Activated naive CD4-positive, alpha-beta T cell treated with anti-CD3 and anti-CD28 coated beads, Interleukin-2, amount 50 U/mL, for 16 hours (primary cell): ENCODE measurements around the gene MKNK1.

Source experiments
- DNase-seq: peaks from one replicate; pipeline ENCODE4 v3.0.0-alpha.2; 2020

Gene MKNK1

DNA sequence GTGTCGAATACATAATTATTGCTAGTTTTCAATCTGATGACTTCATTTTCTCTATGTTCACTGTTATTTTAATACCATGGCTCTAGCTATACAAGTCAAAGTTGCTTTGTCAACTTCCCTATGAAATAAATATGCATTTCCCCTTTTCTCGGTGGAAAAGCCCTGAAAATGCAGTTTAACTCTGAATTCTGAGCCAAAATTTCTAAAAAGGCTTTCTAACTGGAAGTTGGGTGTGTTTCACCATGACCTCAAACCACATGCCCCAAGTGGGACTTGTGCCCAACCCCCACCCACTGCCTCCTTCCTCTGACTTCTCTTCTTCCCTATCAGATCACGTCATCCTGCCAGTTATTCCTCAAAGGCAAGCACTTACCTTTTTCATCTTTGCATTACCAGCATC is 8.9 kb downstream of the MKNK1 start:
- no peak for DNase-seq

DNA sequence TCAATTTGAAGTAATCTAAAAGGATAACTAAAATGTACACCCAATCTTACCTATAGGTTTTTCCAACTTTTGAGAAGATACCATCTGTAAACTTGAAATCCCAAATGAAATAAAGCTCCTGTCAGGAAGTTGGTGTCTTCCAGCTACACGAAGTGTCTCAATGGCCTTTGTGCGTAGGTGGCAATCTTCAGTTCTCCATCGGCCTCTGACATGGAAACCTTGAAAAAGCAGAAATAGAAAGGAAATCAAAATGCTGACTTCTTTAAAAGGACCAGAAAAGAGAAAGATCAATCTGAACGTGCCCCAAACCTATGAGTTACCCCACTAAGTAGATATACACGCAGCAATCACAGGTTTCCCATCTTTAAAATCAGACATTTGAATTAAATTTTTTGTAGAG is 10.0 kb downstream of the MKNK1 start:
- DNase-seq = no peak

DNA sequence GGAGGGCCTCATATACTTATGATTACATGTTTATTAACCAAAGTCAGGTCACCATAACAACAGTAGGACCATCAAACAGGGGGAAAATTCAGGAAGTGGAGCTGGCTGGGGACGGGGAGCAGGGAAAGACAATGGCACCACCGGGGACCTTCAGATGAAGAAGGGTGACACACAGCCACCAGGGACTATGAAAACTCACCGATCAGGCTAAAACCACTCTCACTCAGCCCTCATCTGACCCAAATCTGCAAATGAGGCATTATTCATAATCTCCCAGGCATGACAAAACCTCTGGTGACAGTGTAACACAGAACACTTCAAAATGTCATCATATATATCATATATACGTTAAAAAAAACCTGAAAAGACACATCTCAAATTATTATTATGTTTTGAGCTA is 11.2 kb downstream of the MKNK1 start:
- DNase-seq = no peak

DNA sequence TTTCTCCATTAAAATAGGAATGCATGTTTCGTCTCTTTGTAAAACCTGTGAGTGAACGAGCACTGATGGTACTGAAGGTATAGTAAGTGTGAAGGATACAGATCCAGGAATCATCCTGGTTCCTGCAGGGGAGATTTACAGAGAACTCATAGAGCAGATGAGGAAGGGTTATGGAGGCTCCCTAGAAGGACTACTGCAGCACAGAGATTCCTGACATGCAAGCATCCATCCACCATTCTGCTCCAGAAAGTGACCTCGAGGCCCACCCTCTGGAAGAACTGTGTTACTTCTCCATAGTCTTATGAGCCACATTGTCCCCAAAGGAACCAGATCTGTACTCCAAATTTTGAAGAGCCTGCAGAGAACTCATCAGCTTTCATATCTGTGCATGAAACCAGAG is 14.5 kb downstream of the MKNK1 start:
- no peak for DNase-seq

DNA sequence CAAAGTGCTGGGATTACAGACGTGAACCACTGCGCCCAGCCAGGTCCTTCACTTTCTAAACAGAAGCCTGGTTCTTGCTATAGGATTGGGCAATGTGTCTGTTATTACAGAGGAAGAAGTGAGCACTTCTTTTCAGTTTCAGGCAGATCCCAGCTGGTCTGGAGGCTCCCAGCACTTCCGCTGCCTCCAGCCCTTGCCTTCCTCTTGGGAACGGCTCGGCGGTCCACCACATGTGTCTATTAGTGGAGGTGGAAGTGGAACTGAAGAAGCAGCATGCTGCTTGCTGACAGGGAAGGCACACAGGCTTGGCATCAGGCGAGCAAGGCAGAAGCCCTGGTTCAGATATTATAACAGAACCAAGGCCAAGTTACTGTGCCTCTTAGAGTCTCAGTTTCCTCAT is 17.0 kb downstream of the MKNK1 start:
- DNase-seq = no peak

DNA sequence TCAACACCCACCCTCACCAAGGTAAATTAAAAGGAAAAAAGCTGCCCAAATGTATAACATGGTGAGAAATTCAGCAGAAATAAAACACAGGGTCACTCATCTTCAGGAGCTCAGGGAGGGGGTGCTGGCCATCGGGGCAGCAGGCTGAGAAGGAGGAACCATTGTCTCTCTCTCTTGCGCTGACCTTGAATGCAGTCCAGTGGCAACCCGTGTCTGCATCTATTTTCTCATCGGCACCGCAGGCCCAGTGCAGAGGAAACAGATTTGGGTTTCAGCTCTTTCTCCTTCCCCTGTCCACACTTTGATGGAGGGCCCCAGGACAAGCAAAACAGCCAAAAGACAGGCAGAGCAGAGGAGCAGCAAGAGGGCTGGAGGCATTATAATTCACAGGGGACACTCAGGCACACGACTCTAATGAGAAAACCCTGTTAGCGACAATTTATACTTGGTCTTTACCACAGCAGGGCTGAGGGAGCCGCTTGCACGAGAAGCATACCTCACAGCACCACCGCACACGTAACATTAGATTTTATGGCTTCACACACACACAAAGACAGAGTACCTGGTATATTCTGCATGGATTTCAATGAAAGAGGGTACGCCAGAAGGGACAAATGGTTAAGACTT is 18.6 kb downstream of the MKNK1 start:
- DNase-seq = no peak

DNA sequence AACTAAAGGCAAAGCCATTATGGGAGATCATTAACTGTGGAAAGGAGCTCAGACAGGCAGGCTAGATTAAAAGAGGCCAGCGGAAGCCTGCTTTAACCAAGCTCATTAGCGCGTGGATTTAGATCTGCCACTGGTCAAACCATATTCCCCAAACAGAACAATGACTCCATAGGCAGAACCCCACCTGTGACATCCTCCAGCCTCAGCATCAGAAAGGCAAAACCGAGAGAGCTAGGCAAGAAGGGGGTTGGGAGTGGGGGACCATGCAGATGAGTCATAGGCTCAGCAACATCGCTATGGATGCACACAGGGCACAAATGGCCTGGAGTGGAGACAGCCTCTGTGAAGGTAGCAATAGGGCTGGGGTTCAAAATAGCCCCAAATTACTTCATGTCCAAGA is 20.6 kb downstream of the MKNK1 start:
- no peak for DNase-seq

DNA sequence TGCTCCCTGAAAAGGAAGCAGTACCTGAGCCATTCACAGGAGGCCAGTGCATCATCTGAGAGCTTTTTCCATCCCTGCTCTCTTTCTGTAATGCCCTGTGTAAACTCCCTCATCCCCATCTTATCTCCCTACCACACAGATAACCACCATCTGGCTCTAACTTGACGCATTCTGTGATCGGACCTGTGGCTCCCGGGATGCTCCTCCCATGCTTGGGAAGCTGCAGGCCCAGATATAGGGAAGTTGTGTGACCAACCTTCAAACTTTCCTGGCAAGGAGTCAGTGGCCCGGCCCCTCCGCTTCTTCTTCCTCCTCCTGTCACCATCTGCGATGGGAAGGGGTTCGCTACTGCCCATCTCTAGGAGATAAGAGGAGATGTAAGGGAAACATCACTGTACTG is 21.1 kb downstream of the MKNK1 start:
- no peak for DNase-seq

DNA sequence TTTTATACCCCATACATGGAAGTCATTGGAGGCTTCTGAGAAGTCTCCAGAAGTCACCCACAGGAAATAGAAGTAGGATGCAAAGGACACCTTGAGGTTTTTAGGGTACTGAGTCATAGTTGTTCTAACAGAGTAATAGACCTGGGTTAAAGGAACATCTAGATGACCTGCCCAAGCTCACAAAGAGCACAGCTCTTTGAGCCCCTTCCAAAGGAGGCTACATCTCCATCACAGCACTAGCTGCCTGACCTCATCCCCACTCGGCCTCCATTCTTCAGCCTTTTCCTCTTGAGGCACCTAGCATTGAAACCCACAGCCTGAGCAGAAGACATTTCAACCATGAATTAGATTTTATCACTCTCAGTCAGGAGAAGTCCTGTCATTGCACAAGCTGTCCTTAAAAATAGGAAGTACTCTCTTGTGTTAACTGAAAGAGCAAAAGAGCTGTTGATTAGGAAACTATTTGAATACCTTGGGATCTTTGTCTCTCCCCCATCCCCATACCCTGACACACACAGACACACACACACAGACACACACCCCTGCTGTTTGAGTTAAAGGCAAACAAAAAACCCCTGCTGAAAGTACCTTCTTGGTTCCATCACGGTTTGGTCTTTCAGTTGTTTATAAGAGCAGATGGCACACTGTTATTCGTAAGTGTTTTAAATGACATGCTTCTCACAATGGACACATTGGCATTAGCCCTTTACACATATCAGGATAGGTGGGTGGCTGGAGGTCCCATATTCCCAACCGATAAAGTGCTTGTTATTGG is 22.2 kb downstream of the MKNK1 start:
- DNase-seq = no peak

DNA sequence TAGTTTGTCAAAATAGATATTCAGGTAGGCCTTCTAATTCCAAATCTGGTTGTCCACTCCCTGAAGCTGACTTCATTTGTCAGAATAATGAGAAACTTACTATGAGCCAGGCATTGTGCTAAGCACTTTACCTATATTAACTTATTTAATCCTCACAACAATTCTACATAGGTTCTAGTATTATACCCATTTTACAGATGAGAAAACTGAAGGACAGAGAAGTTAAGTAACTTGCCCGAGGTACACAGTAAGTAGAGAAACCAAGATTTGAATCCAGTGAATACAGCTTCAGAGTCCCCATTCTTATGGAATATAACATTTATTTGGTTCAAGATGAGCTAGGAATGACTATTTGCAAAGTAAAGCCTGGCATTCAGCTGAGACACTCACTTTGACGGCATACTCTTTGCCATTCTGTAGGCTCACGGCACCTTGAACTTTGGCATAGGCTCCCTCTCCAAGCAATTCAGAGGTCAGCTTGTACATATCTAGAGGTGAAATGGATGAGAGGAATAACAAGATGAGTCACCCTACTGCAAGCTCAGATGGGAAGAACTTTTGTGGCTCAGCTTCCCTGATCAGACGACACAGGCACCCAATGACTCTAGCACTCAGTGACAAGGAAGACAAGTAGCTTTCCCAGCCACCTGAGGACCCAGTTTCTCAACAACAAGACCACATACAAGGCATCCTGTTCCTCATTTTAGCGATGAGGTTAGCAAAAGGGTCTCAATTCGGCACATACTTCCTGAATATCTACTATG is 23.7 kb downstream of the MKNK1 start:
- DNase-seq = no peak

DNA sequence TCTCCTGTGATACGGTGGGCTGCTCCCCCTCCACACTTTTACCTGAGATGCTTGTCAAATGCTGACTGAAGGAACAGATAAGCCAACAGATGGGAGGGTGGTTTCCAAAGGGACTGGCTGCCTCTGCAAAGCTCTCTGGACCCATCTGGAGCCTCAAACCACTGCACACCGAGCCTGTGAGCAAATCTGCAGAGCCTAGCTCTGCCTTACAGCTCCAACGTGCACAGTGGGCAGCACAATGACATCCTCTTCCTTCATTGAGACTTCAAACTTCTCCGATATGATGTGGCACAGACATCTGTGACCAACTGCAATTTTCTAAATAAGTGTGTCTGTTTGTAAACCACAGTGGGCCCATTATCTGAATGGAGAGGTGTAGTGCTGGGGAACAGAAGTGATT is 26.4 kb downstream of the MKNK1 start:
- no peak for DNase-seq

DNA sequence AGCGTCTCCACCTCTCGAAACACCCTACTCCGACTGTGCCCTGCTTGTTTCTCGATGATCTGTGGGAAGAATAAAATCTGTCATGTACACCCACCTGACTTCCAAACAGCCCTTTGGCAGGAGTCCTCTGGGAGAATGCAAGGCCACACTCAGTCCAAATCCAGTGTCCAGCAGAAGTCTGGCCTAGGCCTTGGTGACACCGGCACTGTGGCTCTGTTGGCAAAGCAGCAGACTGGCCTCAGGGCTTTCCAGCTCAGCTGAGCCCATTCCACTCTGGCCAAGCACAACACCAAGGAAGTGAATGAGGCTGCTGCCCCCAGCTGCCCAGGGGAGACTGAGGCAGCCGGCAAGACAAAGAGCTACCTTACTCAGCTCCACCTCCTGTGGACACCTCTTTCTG is 27.5 kb downstream of the MKNK1 start:
- no peak for DNase-seq

DNA sequence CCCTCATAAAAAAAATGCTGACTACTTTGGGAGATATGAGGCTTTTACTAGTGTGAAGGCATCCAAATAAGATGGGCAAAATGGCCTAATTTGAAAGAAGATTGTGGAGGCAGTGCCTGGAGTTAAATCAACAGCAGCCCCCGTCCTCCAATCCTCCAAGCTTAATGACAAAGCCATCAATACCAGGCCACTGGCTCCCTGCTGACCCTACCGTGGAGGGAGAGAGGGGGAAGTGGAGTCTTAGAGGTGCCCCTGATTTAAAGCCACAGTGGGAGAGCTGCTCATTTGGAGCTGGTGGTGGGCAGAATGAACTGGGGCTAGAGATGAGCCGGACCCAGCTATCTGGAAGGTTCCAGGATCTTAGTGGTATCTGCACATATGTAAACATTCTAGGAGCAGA is 28.3 kb downstream of the MKNK1 start:
- no peak for DNase-seq

DNA sequence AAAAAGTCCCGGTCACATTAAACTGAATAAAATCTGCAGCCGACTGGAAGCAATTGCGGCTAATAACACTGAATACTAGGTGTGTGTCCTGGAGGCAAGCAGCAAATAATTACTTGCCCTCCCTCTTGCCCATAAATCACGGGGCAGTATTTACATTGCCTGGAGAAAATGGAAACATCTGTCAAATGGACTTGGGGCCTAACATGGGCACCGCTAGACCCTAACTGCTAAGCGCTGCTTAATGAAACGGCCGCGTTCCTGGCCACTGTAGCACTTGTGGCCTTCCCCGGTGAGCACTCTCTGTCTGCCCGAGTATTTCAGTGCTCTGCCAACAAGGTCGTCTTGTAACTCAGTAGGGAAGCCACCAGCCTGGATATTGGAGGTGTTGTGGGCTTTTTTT is 28.8 kb downstream of the MKNK1 start:
- no peak for DNase-seq

DNA sequence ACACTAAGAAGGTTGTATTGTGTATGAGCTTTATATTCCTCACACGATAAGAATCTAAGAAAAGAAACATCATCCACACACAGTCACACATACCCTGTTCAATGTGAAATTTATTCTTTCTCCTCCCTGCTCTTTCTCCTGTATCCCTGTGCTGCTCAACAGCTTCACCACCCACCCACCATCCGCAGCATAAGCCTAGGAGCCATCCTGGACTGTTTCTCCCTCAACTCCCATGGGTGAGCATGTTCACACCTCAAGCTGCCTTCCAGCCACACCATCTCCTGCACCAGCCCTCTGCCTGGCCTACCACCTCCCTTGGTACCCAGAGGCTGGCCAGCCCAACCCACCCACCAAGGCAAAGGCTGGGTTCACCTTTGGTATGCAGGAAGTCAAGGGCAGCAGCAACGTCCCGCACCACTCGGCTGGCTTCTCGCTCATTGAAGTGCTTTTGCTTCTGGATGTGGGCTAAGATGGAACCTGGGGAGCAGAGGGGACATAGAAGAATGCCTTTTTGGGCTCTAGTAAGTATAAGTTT is 32.3 kb downstream of the MKNK1 start:
- DNase-seq = no peak

DNA sequence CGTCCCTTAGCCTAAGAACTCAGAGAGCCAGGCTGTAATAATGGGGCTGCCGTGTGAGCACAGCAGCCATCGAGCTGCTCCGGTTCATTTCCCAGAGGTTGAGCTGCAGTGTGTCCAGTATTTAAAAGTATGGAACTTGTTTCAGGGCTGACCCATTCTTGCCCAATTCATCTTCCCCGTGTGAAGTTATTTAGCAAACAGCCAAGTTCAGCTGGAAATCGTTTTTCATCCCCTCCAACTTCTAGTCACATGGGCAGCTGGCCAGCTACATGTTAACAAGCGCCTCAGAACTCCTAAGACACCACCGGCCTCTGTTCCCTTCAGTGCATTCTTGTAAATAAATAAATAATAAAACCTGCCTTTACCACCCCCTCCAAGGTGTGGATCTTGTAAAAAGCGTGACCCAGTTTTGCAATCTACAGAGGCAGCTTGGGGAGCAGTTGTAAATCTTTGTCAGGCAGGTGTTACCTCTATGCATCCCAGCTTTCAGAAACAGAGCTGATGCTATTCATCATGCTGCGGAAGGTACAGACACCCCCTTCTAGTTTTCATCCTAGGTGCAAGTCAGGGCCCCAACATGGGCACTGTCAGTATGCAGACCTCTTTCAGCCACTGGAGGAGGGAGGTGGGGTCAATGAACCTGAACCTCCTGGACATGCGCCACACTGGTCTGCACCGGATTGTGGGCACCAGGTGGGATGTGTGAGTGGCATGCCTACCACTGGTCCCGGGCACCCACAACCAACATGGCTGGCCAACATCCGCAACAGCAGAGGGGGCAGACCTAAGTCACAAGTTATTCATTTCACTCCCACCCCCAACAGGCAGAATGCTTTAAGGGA is 34.0 kb downstream of the MKNK1 start:
- DNase-seq = no peak

DNA sequence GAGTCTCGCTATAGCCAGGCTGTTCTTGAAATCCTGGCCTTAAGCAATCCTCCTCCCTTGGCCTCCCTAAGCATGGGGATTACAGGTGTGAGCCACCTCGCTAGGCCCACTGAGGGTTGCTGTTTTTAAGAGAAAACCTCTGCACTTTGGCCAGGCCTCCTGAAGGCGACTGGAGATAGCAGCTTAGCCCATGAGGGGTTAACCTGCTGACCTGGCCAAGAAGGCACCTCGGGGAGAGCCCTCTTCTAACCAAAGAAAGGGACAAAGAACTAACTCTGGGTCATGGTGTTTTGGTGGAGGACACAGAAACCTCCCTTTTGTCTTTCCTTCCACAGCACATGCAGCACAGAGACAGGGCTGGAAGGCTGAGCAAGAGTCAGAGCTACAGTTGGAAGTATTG is 35.0 kb downstream of the MKNK1 start:
- no peak for DNase-seq

DNA sequence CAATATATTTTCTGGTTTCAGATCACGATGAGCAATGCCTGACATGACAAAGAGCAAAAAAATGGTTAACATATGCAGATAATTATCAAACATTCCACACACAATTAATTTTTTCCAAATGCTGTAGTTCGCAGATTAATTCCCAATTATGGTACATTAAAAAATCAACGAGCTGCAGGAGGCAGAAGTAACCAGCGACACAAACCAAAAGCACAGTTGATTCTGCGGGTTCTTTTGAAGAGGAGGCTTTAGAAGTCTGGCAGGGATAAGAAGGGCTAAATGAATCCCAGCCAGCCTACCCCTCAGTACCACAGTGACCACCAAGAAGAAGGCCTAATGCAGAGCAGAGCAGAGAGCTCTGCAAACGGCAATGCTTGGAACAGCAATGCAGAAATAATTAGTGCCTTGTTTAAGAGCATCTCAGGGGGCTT is 35.6 kb downstream of the MKNK1 start:
- no peak for DNase-seq

DNA sequence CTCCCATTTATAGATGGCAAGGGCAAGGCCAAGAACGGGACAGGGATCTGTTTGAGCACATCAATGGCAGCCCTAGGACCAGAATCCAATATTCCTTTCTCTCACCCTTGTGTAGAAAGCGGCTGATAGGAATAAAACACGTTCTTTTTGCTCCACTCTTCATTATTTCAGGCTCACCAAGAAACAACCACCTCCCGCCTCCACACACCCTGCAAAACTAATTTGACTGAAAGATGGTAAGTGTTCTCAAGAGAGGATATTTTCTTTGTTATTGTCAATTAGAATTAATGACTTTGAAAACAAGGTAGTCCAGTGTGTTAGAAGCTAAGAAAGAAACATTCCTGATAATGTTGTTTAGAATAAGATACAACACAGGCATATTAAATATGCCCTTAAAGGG is 40.7 kb downstream of the MKNK1 start:
- no peak for DNase-seq

DNA sequence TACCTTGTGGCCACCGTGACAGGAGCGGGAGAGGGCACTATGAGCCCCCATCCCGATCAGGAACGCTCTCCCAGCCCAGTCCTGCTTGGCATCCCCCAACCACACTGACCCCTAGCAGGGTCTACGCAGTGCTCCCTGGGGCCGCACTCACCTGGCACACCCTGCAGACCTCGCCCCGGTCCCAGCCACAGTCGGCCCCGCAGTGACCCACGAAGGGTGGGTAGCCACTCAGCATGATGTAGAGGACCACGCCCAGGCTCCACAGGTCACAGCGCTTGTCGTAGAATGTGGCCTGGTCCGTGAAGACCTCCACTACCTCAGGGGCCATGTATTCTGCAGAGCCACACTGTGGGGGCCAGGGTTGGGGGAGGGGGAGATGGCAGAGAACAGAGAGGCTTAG is 41.6 kb downstream of the MKNK1 start:
- no peak for DNase-seq

DNA sequence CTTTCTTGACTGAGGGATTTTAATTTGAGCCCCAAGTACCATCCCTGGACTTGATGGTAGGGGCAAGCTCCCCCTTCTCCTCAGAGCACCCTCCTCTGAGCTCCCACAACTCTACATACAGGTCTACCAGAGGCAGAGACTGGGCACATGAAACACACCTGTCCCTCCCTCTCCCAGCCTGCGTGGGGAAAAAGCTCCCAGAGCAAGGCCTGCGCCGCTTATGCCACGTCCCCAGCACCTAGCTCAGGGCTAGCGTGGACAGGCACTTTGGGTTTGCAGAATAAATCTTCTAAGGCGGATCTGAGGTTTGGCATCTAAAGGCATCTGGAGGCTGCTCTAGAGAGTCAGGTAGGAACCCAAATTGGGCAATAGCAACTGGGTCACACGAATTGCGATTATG is 45.1 kb downstream of the MKNK1 start:
- DNase-seq = no peak

DNA sequence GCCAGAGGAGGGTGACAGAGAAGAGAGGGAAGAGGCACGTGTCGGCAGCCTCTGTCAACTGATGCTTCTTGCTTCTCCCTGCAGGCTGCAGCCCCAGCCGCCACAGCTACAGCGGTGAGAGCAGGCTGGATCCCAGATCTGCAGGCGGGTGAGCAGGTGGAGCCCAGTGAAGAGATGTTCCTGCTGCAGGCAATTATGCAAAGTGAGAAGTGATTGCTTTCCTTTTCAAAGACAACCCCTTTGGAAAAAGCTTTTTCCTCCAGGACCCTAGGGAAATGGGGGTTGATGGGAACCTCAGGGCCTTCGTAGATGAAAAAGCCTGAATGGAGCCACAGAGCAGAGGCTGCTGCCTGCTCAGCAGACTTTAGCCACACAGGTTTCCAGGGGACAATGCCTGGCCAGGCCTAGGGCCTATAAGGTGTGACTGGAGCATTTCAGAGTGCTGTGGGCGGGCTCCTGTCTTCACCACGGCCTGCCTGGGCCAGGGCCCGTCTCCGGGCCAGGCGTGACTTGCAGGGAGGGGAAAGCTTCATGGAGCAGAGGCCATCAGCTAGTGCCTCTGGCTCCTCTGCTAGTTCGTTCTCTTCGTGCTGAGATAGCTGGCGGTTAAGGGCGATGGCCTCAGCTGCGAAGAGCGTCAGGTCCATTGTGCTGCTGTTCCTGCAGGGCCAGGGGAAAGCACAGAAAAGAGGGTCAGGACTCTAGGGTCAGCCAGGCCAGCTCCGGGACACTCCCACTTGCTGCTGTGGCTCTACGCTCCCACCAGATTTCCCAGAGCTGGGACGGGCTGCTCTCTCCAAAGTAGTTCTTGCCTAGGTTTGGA is 45.7 kb downstream of the MKNK1 start:
- no peak for DNase-seq
